Right kidney (tissue), 9 donors: ENCODE results near the gene FCSK.
"Not testable (repeated sequence)": the region's sequence is repeated elsewhere in the genome, so short reads cannot be mapped to it uniquely, and the experiment has no call there.

ENCODE experiments used
- DNase-seq: peaks from one replicate; pipeline ENCODE4 v3.0.0-alpha.2; 2016
- long read RNA-seq, 8 donors: transcript quantifications; one replicate each; lab custom pipeline, GENCODE V29; 2026

Gene FCSK
- long read RNA-seq, donor 1, full-length matches to known transcripts: 2 of 14 reads
- long read RNA-seq, donor 1, partial matches to known transcripts: 12 of 14 reads
- long read RNA-seq, donor 1, other reads (novel, unspliced or antisense): 0 of 14 reads
- long read RNA-seq, donor 2, full-length matches to known transcripts: 1 of 1 reads
- long read RNA-seq, donor 2, partial matches to known transcripts: 0 of 1 reads
- long read RNA-seq, donor 2, other reads (novel, unspliced or antisense): 0 of 1 reads
- long read RNA-seq, donor 3, full-length matches to known transcripts: 1 of 1 reads
- long read RNA-seq, donor 3, partial matches to known transcripts: 0 of 1 reads
- long read RNA-seq, donor 3, other reads (novel, unspliced or antisense): 0 of 1 reads
- long read RNA-seq, donor 4, partial matches to known transcripts: 0 of 1 reads
- long read RNA-seq, donor 4, other reads (novel, unspliced or antisense): 0 of 1 reads
- long read RNA-seq, donor 5: 0 reads
- long read RNA-seq, donor 6, partial matches to known transcripts: 0 of 1 reads
- long read RNA-seq, donor 6, other reads (novel, unspliced or antisense): 0 of 1 reads
- long read RNA-seq, donor 7: 0 reads
- long read RNA-seq, donor 8: 0 reads

GRCh38 chr16:70454222-70455034 lies at the start of gene FCSK:
FCSK (plus strand) TSS chr16:70454595; CDS start chr16:70463191, 8,596 bp downstream.
- peak; percentile 100 for DNase-seq

- not testable (repeated sequence) for DNase-seq
Observed at GRCh38 chr16:70406104-70406503, 48.3 kb upstream of the FCSK start.

GRCh38 chr16:70407811-70408274 lies 46.6 kb upstream of the FCSK start:
- DNase-seq: no peak

- DNase-seq: no peak
Observed at GRCh38 chr16:70410734-70411133, 43.7 kb upstream of the FCSK start.

GRCh38 chr16:70412385-70412784 lies 42.0 kb upstream of the FCSK start:
- no peak for DNase-seq

- not testable (repeated sequence) for DNase-seq
Observed at GRCh38 chr16:70413572-70413971, 40.8 kb upstream of the FCSK start.

GRCh38 chr16:70416748-70417616 lies 37.4 kb upstream of the FCSK start:
- DNase-seq: no peak

- DNase-seq: no peak
Observed at GRCh38 chr16:70417661-70418060, 36.7 kb upstream of the FCSK start.

GRCh38 chr16:70418274-70418992 lies 36.0 kb upstream of the FCSK start:
- no peak for DNase-seq

- DNase-seq: no peak
Observed at GRCh38 chr16:70418993-70419318, 35.4 kb upstream of the FCSK start.

- DNase-seq: no peak
Observed at GRCh38 chr16:70419384-70420327, 34.7 kb upstream of the FCSK start.

- DNase-seq: no peak
Observed at GRCh38 chr16:70421014-70421413, 33.4 kb upstream of the FCSK start.

GRCh38 chr16:70421473-70422311 lies 32.7 kb upstream of the FCSK start:
- DNase-seq: no peak

- DNase-seq: no peak
Observed at GRCh38 chr16:70422543-70422942, 31.9 kb upstream of the FCSK start.

- no peak for DNase-seq
Observed at GRCh38 chr16:70427786-70428177, 26.6 kb upstream of the FCSK start.

GRCh38 chr16:70428178-70428998 lies 26.0 kb upstream of the FCSK start:
- peak; percentile 88 for DNase-seq

GRCh38 chr16:70429888-70430666 lies 24.3 kb upstream of the FCSK start:
- no peak for DNase-seq
